DOHH2 (cell line): ENCODE data around the gene TCF19.
"Not testable (repeated sequence)": the region's sequence is repeated elsewhere in the genome, so short reads cannot be mapped to it uniquely, and the experiment has no call there.

Experiments used
- H3F3A ChIP-seq: fragments of 200-600 bp; sonication (generic), shearing (Covaris generic); 2 replicates; pipeline ENCODE4 v1.6.0; 2016; ENCODE audit warnings: antibody characterized with exemption, mild to moderate bottlenecking; ENCODE audit not compliant: control insufficient read depth, insufficient read depth
- H3K27ac ChIP-seq: fragments of 200-600 bp; sonication (generic); 2 replicates; pipeline ENCODE4 v1.5.1; 2014; ENCODE audit warnings: low read depth, mild to moderate bottlenecking, low read length, moderate library complexity
- H3K27me3 ChIP-seq: fragments of 200-600 bp; sonication (generic); 2 replicates; pipeline ENCODE4 v1.6.1; 2014; ENCODE audit warnings: mild to moderate bottlenecking, low read length, mixed read lengths; ENCODE audit not compliant: control insufficient read depth
- H3K36me3 ChIP-seq: fragments of 200-600 bp; sonication (generic); 2 replicates; pipeline ENCODE4 v1.6.1; 2014; ENCODE audit warnings: mild to moderate bottlenecking, low read length, moderate library complexity, mixed read lengths; ENCODE audit not compliant: control insufficient read depth
- H3K4me1 ChIP-seq: fragments of 200-600 bp; sonication (generic); 2 replicates; pipeline ENCODE4 v1.6.1; 2014; ENCODE audit warnings: mild to moderate bottlenecking, low read length, mixed read lengths; ENCODE audit not compliant: control insufficient read depth
- H3K4me2 ChIP-seq: fragments of 200-600 bp; sonication (generic); 2 replicates; pipeline ENCODE4 v1.6.0; 2014; ENCODE audit warnings: mild to moderate bottlenecking, low read length, moderate library complexity
- H3K4me3 ChIP-seq: fragments of 200-600 bp; sonication (generic); 2 replicates; pipeline ENCODE4 v1.5.1; 2014; ENCODE audit warnings: mild to moderate bottlenecking, low read length, mixed read lengths
- H3K79me2 ChIP-seq: fragments of 200-600 bp; sonication (generic); 2 replicates; pipeline ENCODE4 v1.6.1; 2014; ENCODE audit warnings: mild to moderate bottlenecking, low read length, mixed read lengths; ENCODE audit not compliant: control insufficient read depth
- H3K9me2 ChIP-seq: fragments of 200-600 bp; sonication (generic); replicated peaks from 2 replicates; pipeline ENCODE4 v1.6.1; 2014; ENCODE audit warnings: mild to moderate bottlenecking, low read length, mixed read lengths; ENCODE audit not compliant: control insufficient read depth
- H3K9me3 ChIP-seq: fragments of 200-600 bp; sonication (generic); 2 replicates; pipeline ENCODE4 v1.6.1; 2014; ENCODE audit warnings: antibody characterized with exemption, low read length, mixed read lengths; ENCODE audit not compliant: control insufficient read depth, insufficient read depth
- H4K20me1 ChIP-seq: fragments of 200-600 bp; sonication (generic); 2 replicates; pipeline ENCODE4 v1.6.0; 2014; ENCODE audit warnings: low read depth, mild to moderate bottlenecking, antibody characterized with exemption, low read length, moderate library complexity; ENCODE audit not compliant: control insufficient read depth, insufficient read depth
- CTCF ChIP-seq: fragments of 200-600 bp; sonication (generic); IDR thresholded peaks from one replicate; pipeline ENCODE4 v1.5.1; 2014; ENCODE audit warnings: antibody characterized with exemption, mild to moderate bottlenecking, low read depth, low read length; ENCODE audit not compliant: poor library complexity, severe bottlenecking
- EZH2phosphoT487 ChIP-seq: fragments of 200-600 bp; sonication (generic); IDR thresholded peaks from 2 replicates; pipeline ENCODE4 v1.6.1; 2017; ENCODE audit warnings: borderline replicate concordance, mild to moderate bottlenecking, antibody characterized with exemption, low read length, moderate library complexity, mixed read lengths

TCF19 gene

GRCh38 chr6:31193206-31193605 lies 34.8 kb downstream of the TCF19 start:
- peaks cover 14% of the 10 kb centered on the region for H3K79me2 ChIP-seq
- H3K9me2 ChIP-seq = no peaks in the 10 kb centered on the region
- H3F3A ChIP-seq = peaks cover 12% of the 10 kb centered on the region; the same call in 1 of the 2 replicates
- H3K4me3 ChIP-seq = no peak overlapping the region
- peaks cover 8% of the 10 kb centered on the region; the same call in 1 of the 2 replicates for H3K36me3 ChIP-seq
- no peaks in the 10 kb centered on the region for H3K9me3 ChIP-seq
- peaks cover 21% of the 10 kb centered on the region for H3K4me1 ChIP-seq
- TF ChIP-seq CTCF = no peak
- no peaks in the 10 kb centered on the region for H3K27me3 ChIP-seq
- no peak overlapping the region for H3K4me2 ChIP-seq
- no peak overlapping the region for H3K27ac ChIP-seq
- no peaks in the 10 kb centered on the region for H4K20me1 ChIP-seq

- Histone ChIP-seq H3F3A (peaks cover 12% of the 10 kb centered on the region; the same call in 1 of the 2 replicates), H3K36me3 (peaks cover 12% of the 10 kb centered on the region), H3K79me2 (peaks cover 24% of the 10 kb centered on the region), H3K27ac (no peak overlapping the region), H3K4me1 (peaks cover 24% of the 10 kb centered on the region), H3K9me2 (no peaks in the 10 kb centered on the region), H3K4me2 (peak overlapping the region; percentile 14), H3K9me3 (no peaks in the 10 kb centered on the region), H4K20me1 (no peaks in the 10 kb centered on the region), H3K27me3 (no peaks in the 10 kb centered on the region), H3K4me3 (no peak overlapping the region)
- TF ChIP-seq CTCF = no peak
- no peak for TF ChIP-seq EZH2phosphoT487
Measured at GRCh38 chr6:31194061-31194834, 35.9 kb downstream of the TCF19 start.

- not testable (repeated sequence) for H3K4me3 ChIP-seq, H3K9me3 ChIP-seq, H4K20me1 ChIP-seq, H3K27me3 ChIP-seq, H3K9me2 ChIP-seq, H3K4me2 ChIP-seq, H3K27ac ChIP-seq
- peaks cover 34% of the 10 kb centered on the region for H3K4me1 ChIP-seq
- H3F3A ChIP-seq = peaks cover 12% of the 10 kb centered on the region; the same call in 1 of the 2 replicates
- H3K79me2 ChIP-seq = peaks cover 36% of the 10 kb centered on the region
- H3K36me3 ChIP-seq = peaks cover 24% of the 10 kb centered on the region
Measured at GRCh38 chr6:31195308-31195979, 37.1 kb downstream of the TCF19 start.

GRCh38 chr6:31196251-31197022 lies 38.0 kb downstream of the TCF19 start:
- H3F3A ChIP-seq = peaks cover 12% of the 10 kb centered on the region
- not testable (repeated sequence) for H3K27me3 ChIP-seq, H4K20me1 ChIP-seq, H3K9me2 ChIP-seq, H3K9me3 ChIP-seq
- peaks cover 38% of the 10 kb centered on the region for H3K4me1 ChIP-seq
- peak overlapping the region; percentile 79 for H3K4me3 ChIP-seq
- H3K27ac ChIP-seq = peak overlapping the region; percentile 92
- peaks cover 29% of the 10 kb centered on the region for H3K36me3 ChIP-seq
- H3K4me2 ChIP-seq = peak overlapping the region; percentile 63
- H3K79me2 ChIP-seq = peaks cover 44% of the 10 kb centered on the region
